Measurements from ENCODE around the gene SOX4.

The SOX4 gene

GRCh38 chr6:21594416-21595281 lies 1.1 kb downstream of the SOX4 start:
- DNase-seq, result no peak

GRCh38 chr6:21595285-21596144 lies 2.0 kb downstream of the SOX4 start:
- no peak for DNase-seq

GRCh38 chr6:21596145-21596948 lies 2.8 kb downstream of the SOX4 start:
- no peak for DNase-seq

- DNase-seq, result no peak
These were observed 3.6 kb downstream of the SOX4 start for GRCh38 chr6:21596949-21597682.

GRCh38 chr6:21597801-21598673 lies 4.5 kb downstream of the SOX4 start:
- no peak for DNase-seq

- no peak for DNase-seq
These were observed 5.1 kb downstream of the SOX4 start for GRCh38 chr6:21598674-21599023.

- DNase-seq, result no peak
These were observed 5.6 kb downstream of the SOX4 start for GRCh38 chr6:21599051-21599696.

GRCh38 chr6:21601339-21601923 lies 7.9 kb downstream of the SOX4 start:
- DNase-seq, result no peak

- DNase-seq, result no peak
These were observed 8.4 kb downstream of the SOX4 start for GRCh38 chr6:21601932-21602390.

GRCh38 chr6:21603082-21603952 lies 9.8 kb downstream of the SOX4 start:
- DNase-seq, result no peak

- DNase-seq, result no peak
These were observed 10.5 kb downstream of the SOX4 start for GRCh38 chr6:21604081-21604480.

- no peak for DNase-seq
These were observed 11.6 kb downstream of the SOX4 start for GRCh38 chr6:21605166-21605565.

GRCh38 chr6:21608601-21609000 lies 15.1 kb downstream of the SOX4 start:
- DNase-seq, result no peak

GRCh38 chr6:21609881-21610329 lies 16.4 kb downstream of the SOX4 start:
- DNase-seq, result no peak

- no peak for DNase-seq
These were observed 16.8 kb downstream of the SOX4 start for GRCh38 chr6:21610341-21610740.

- no peak for DNase-seq
These were observed 17.9 kb downstream of the SOX4 start for GRCh38 chr6:21611485-21611884.

- DNase-seq, result no peak
These were observed 18.7 kb downstream of the SOX4 start for GRCh38 chr6:21612067-21612745.

- DNase-seq, result no peak
These were observed 20.3 kb downstream of the SOX4 start for GRCh38 chr6:21613809-21614208.

- DNase-seq, result no peak
These were observed 20.7 kb downstream of the SOX4 start for GRCh38 chr6:21614226-21614625.

Measured in NCI-H510A (cell line).